Common myeloid progenitor, CD34-positive (primary cell): ENCODE results near the gene ZXDC.

Experiments
- CTCF ChIA-PET: fragments of 350-600 bp; sonication (Branson Sonifier 250); formaldehyde crosslinking; loops from one replicate; lab custom pipeline; 2021; ENCODE audit warnings: antibody characterized with exemption; lab: Charles Lee
- POLR2A ChIA-PET: fragments of 350-600 bp; sonication (Branson Sonifier 250); formaldehyde crosslinking; loops from one replicate; lab custom pipeline; 2021; ENCODE audit warnings: antibody characterized with exemption; lab: Charles Lee
- DNase-seq, 3 donors: peaks; one replicate each; pipeline versions ENCODE4 v3.0.0 to v3.0.0-alpha.2; 2013
- H3K27ac ChIP-seq, 2 experiments: 1 replicate in 1 of 2; 2 replicates in 1 of 2; pipeline ENCODE4 v1.7.0; 2013; ENCODE audit warnings: inconsistent platforms in 2 of 2, low read length in 2 of 2, mild to moderate bottlenecking in 2 of 2, low read depth in 1 of 2, moderate library complexity in 1 of 2; ENCODE audit not compliant: severe bottlenecking in 2 of 2, insufficient read depth in 1 of 2, poor library complexity in 1 of 2
- H3K27me3 ChIP-seq, 5 experiments: replicated peaks in 2 of 5; 1 replicate in 3 of 5; 2 replicates in 2 of 5; pipeline versions ENCODE4 v1.6.1 to v1.7.0; 2013; ENCODE audit warnings: low read length in 4 of 5, mild to moderate bottlenecking in 2 of 5, moderate library complexity in 2 of 5, inconsistent platforms in 1 of 5; ENCODE audit not compliant: insufficient read depth in 5 of 5, control insufficient read depth in 4 of 5
- H3K36me3 ChIP-seq, 4 experiments: 1 replicate in 2 of 4; 2 replicates in 2 of 4; pipeline versions ENCODE4 v1.6.1 to v1.7.0; 2013; ENCODE audit warnings: low read length in 3 of 4, control low read depth in 1 of 4, mild to moderate bottlenecking in 1 of 4; ENCODE audit not compliant: control insufficient read depth in 4 of 4, insufficient read depth in 4 of 4
- H3K4me1 ChIP-seq, 4 experiments: 1 replicate in 3 of 4; 2 replicates in 1 of 4; pipeline versions ENCODE4 v1.6.1 to v1.7.1; 2013; ENCODE audit warnings: low read length in 3 of 4, mild to moderate bottlenecking in 3 of 4, control low read depth in 1 of 4, inconsistent platforms in 1 of 4, moderate library complexity in 1 of 4; ENCODE audit not compliant: control insufficient read depth in 4 of 4, insufficient read depth in 4 of 4; ENCODE audit errors: control extremely low read depth in 1 of 4
- H3K4me3 ChIP-seq, 7 experiments: 1 replicate in 4 of 7; 2 replicates in 3 of 7; pipeline versions ENCODE4 v1.5.1 to v1.7.0; 2013; ENCODE audit warnings: mild to moderate bottlenecking in 7 of 7, low read length in 6 of 7, moderate library complexity in 6 of 7, inconsistent platforms in 2 of 7, low read depth in 2 of 7, control low read depth in 1 of 7; ENCODE audit not compliant: insufficient read depth in 4 of 7, control insufficient read depth in 1 of 7; ENCODE audit errors: extremely low read depth in 1 of 7
- H3K9me3 ChIP-seq, 5 experiments: 1 replicate in 4 of 5; 2 replicates in 1 of 5; pipeline versions ENCODE4 v1.6.1 to v1.7.1; 2013; ENCODE audit warnings: low read length in 4 of 5, mild to moderate bottlenecking in 2 of 5, inconsistent platforms in 1 of 5, low read depth in 1 of 5, moderate library complexity in 1 of 5; ENCODE audit not compliant: control insufficient read depth in 4 of 5, insufficient read depth in 2 of 5; ENCODE audit errors: control extremely low read depth in 1 of 5
- WGBS: methylation state at CpG from one replicate; pipeline ENCODE4 v1.1.5; 2013; ENCODE audit not compliant: insufficient coverage; 5-methylcytosine and 5-hydroxymethylcytosine counted together

ZXDC gene

DNA sequence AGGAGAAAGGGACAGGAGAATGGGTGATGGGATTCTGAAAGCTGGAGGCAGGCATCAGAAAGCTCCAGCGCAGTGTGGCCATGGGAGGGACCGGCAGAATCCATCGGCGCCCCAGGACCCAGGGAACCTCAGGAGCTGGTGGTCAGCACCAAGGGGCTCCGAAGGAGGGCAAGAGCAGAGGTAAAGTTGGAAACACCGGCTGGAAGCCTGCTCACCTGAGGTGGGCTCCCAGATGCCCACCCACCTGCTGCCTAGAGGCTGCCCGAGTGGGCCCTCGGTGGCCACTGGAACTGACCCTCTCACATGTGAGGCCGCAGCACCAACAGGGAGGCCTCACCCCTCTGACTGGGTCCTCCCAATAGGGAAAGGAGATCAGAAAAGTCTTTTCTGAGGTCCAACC, 10.3 kb upstream of the ZXDC start:
- CTCF ChIA-PET: no interaction called here
- Histone ChIP-seq H3K27ac (no peak overlapping the region), H3K9me3 (no peaks in the 10 kb centered on the region), H3K36me3 (no peaks in the 10 kb centered on the region), H3K4me3 (no peak overlapping the region), H3K4me1 (peaks cover 0 to 41% (median 16%) of the 10 kb centered on the region in 4 experiments), H3K27me3 (no peaks in the 10 kb centered on the region)
- no peak for DNase-seq
- WGBS: 97% methylated on average over 9 of the region's 9 CpGs
- POLR2A ChIA-PET: no interaction called here

DNA sequence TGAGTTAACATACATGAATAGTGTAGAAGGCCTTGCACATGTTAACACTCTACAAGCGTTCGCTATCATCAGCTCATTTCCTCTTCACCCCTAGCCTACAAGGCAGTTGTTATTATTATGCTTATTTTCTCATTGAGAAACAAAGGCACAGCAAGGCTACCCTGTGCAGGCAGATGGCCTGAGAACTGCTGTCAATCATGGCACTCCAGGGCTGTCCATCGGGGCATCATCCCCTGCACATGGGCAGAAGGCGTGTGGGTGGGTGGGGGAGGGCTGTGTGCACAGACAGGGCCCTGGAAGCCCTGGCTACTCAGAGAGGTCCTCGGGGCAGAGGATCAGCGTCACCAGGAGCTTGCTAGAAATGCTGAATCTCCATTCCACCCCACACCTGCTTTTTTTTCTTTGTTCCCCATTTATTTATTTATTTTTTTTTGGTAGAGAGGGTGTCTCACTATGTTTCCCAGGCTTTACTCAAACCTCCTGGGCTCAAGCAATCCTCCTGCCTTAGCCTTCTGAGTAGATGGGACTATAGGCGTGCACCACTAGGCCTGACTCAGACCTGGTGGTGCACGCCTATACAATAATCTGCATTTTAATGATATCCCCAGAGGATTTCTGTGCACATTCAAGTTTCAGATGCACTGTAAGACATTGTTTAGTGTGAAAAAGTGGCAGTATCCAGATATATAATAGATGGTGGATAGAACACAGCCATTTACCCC, 9.6 kb upstream of the ZXDC start:
- ChIA-PET CTCF (no interaction called here), POLR2A (no interaction called here)
- H3K4me3 ChIP-seq: no peak overlapping the region
- no peaks in the 10 kb centered on the region for H3K27me3 ChIP-seq
- H3K9me3 ChIP-seq: no peaks in the 10 kb centered on the region
- H3K4me1 ChIP-seq: peaks cover 0 to 36% (median 16%) of the 10 kb centered on the region in 4 experiments
- H3K36me3 ChIP-seq: no peaks in the 10 kb centered on the region
- 100% methylated on average over 1 of the region's 8 CpGs for WGBS
- H3K27ac ChIP-seq: no peak overlapping the region
- DNase-seq: no peak

DNA sequence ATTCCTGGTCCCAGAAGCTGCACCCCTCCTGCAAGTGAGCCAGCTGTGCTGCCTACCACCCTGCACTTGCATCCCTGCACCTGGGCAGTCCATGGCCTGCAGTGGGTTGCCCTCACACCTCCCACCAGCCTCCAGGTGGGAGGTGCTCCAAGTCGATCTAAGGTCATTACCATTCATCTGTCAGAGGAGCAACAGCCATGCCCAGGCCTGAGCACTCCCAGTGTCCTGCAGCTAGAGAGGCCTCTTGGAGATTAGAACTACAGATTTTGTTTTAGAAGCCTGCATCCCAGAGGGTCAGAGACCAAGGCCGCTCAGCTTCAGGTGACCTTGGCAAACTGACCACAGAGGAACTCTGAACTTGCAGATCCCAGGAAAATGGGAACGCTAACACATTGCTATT, 9.0 kb upstream of the ZXDC start:
- WGBS: 96% methylated on average over 3 of the region's 3 CpGs
- H3K36me3 ChIP-seq: no peaks in the 10 kb centered on the region
- POLR2A ChIA-PET: no interaction called here
- no peaks in the 10 kb centered on the region for H3K27me3 ChIP-seq
- H3K9me3 ChIP-seq: no peaks in the 10 kb centered on the region
- H3K4me1 ChIP-seq: peaks cover 0 to 34% (median 16%) of the 10 kb centered on the region in 4 experiments
- no peak for DNase-seq
- H3K27ac ChIP-seq: no peak overlapping the region
- no peak overlapping the region for H3K4me3 ChIP-seq
- CTCF ChIA-PET: no interaction called here

DNA sequence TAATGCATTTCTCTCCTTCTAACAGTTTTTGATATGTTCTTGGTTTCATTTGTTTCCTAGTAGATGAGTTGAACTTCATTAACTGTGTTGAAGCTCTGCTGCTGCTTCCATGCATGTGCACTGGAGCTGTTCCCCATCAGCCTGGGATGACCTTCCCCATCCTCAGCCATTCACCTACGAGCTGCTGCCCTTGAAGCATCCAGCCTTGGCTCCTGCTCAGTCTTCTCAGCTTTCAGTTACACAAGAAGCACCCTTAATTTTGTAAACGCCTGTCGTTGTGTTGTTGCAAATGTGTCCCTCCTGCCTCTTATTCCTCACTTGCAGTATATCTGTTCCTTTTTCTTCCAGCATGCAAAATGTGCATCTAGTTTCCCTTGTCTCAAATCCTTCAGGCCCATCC, 8.5 kb upstream of the ZXDC start:
- Histone ChIP-seq H3K27me3 (no peaks in the 10 kb centered on the region), H3K4me3 (no peak overlapping the region), H3K4me1 (peaks cover 0 to 34% (median 16%) of the 10 kb centered on the region in 4 experiments), H3K9me3 (no peaks in the 10 kb centered on the region), H3K27ac (no peak overlapping the region), H3K36me3 (no peaks in the 10 kb centered on the region)
- 97% methylated on average over 3 of the region's 3 CpGs for WGBS
- DNase-seq: no peak
- POLR2A ChIA-PET: no interaction called here
- CTCF ChIA-PET: interaction anchor here (1.0 kb wide), 1 partner anchor 8 kb away, joined by 3 read pairs; no protein-coding TSS in a partner anchor

DNA sequence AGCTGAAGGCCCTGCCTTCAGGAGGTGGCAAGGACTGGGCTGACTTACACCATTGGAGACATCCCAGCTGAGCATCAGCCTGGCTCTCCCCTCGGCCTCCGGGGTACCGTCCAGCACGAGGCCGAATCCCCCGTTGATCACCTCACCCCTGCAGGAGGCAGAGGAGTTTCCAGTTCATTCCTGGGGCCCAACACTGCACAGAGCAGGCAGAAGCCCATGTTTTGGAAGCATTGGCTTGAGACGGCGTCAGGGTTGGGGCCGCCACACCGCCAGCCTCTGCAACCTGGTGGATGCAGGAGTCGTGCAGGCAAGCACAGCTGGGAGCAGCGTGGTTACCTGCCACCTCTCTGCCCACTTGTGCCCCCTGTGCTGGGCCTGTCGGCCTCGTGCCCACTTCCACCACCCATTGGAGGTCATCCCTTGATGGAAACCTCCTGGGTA, 7.7 kb upstream of the ZXDC start:
- no peaks in the 10 kb centered on the region for H3K9me3 ChIP-seq
- H3K27me3 ChIP-seq: no peaks in the 10 kb centered on the region
- DNase-seq: no peak
- POLR2A ChIA-PET: no interaction called here
- H3K4me3 ChIP-seq: no peak overlapping the region
- CTCF ChIA-PET: interaction anchor here (1.0 kb wide), 1 partner anchor 8 kb away, joined by 3 read pairs; no protein-coding TSS in a partner anchor
- no peaks in the 10 kb centered on the region for H3K36me3 ChIP-seq
- H3K27ac ChIP-seq: no peak overlapping the region
- H3K4me1 ChIP-seq: peaks cover 0 to 34% (median 16%) of the 10 kb centered on the region in 4 experiments
- 88% methylated on average over 14 of the region's 14 CpGs for WGBS

DNA sequence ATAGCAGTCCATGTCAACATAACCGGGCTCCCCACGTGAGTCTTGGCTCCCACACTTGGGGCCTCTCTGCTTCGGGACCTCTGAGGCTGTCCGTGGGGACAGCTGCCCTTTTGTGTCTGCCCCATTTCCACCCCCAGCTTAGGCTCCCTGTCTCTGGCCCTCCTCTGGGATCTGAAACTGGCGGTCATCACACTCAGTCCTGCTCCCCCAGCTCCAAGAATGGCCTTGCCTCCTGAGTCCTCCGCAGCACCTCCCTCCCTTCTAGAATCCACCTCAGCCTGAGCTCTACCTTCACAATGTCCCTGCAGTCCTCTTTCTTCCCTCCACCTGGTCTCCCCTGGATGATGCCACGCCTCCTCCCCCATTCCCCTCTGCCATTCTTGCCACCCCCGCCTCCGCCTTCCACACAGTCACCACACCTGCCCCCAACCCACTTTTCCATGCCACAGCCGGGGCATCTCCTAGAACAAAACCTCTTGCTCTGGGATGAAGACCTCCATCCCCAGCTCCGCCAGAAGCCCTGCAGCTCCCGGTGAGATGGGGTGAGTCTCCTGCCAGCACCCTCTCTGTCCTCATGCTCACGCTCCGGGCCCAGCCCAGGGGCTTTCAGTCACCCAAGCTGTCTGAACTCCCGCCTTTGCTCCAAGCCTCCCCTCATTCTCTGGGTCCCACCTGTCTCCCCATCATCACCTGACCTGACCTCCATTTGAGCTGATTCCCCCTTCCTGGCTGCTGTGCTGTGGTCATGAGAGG, 7.0 kb upstream of the ZXDC start:
- Histone ChIP-seq H3K36me3 (no peaks in the 10 kb centered on the region), H3K27ac (no peak overlapping the region), H3K27me3 (no peaks in the 10 kb centered on the region), H3K4me3 (no peak overlapping the region), H3K9me3 (no peaks in the 10 kb centered on the region), H3K4me1 (peaks cover 0 to 27% (median 13%) of the 10 kb centered on the region in 4 experiments)
- ChIA-PET POLR2A (no interaction called here), CTCF (interaction anchor here (1.0 to 2.0 kb wide), 3 partner anchors 9 to 27 kb away, joined by 3 to 4 read pairs (median 3); no protein-coding TSS in a partner anchor)
- DNase-seq: no peak
- 83% methylated on average over 15 of the region's 15 CpGs for WGBS
